ENCODE data around the gene VDAC1.

The VDAC1 gene

GRCh38 chr5:134020188-134020587 is 15.4 kb upstream of the VDAC1 start:
- TF ChIP-seq SPI1 (IDR thresholded peaks at IDR 0.05; ENCODE audit: borderline replicate concordance, low read depth) (no peak), POLR2AphosphoS5 (IDR thresholded peaks at IDR 0.05; ENCODE audit: low read depth) (no peak), REST (IDR thresholded peaks at IDR 0.05; ENCODE audit: insufficient replicate concordance, low read depth) (no peak), GABPA (IDR thresholded peaks at IDR 0.05; ENCODE audit: low read depth) (no peak)
- TF ChIP-seq, protein P1, sequence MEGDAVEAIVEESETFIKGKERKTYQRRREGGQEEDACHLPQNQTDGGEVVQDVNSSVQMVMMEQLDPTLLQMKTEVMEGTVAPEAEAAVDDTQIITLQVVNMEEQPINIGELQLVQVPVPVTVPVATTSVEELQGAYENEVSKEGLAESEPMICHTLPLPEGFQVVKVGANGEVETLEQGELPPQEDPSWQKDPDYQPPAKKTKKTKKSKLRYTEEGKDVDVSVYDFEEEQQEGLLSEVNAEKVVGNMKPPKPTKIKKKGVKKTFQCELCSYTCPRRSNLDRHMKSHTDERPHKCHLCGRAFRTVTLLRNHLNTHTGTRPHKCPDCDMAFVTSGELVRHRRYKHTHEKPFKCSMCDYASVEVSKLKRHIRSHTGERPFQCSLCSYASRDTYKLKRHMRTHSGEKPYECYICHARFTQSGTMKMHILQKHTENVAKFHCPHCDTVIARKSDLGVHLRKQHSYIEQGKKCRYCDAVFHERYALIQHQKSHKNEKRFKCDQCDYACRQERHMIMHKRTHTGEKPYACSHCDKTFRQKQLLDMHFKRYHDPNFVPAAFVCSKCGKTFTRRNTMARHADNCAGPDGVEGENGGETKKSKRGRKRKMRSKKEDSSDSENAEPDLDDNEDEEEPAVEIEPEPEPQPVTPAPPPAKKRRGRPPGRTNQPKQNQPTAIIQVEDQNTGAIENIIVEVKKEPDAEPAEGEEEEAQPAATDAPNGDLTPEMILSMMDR (IDR thresholded peaks at IDR 0.05; ENCODE audit: insufficient read depth, low read length): no peak
- H3K4me3 ChIP-seq (replicated peaks; ENCODE audit: insufficient read depth, low read length): no peak overlapping the region
- H3K27ac ChIP-seq (replicated peaks): no peak overlapping the region
- no peaks in the 10 kb centered on the region for H3K27me3 ChIP-seq (ENCODE audit: insufficient read depth, poor library complexity, severe bottlenecking)
- DNase-seq (ENCODE audit: low read depth in 1 of 2, low spot score in 1 of 2): no peak

- TF ChIP-seq POLR2AphosphoS5 (IDR thresholded peaks at IDR 0.05; ENCODE audit: low read depth): no peak
- Histone ChIP-seq H3K27me3 (ENCODE audit: insufficient read depth, poor library complexity, severe bottlenecking) (no peaks in the 10 kb centered on the region), H3K27ac (replicated peaks) (no peak overlapping the region), H3K4me3 (replicated peaks; ENCODE audit: insufficient read depth, low read length) (no peak overlapping the region)
- no peak for DNase-seq (ENCODE audit: low read depth in 1 of 2, low spot score in 1 of 2)
Measured at GRCh38 chr5:134019636-134020035, 14.9 kb upstream of the VDAC1 start.

GRCh38 chr5:134018986-134019316 is 14.2 kb upstream of the VDAC1 start:
- Histone ChIP-seq H3K4me3 (replicated peaks; ENCODE audit: insufficient read depth, low read length) (no peak overlapping the region), H3K27ac (replicated peaks) (no peak overlapping the region), H3K27me3 (ENCODE audit: insufficient read depth, poor library complexity, severe bottlenecking) (no peaks in the 10 kb centered on the region)
- TF ChIP-seq, protein P1 (IDR thresholded peaks at IDR 0.05; ENCODE audit: insufficient read depth, low read length): no peak
- TF ChIP-seq POLR2AphosphoS5 (IDR thresholded peaks at IDR 0.05; ENCODE audit: low read depth) (no peak), SPI1 (IDR thresholded peaks at IDR 0.05; ENCODE audit: borderline replicate concordance, low read depth) (no peak), REST (IDR thresholded peaks at IDR 0.05; ENCODE audit: insufficient replicate concordance, low read depth) (no peak), GABPA (IDR thresholded peaks at IDR 0.05; ENCODE audit: low read depth) (no peak)
- DNase-seq (ENCODE audit: low read depth in 1 of 2, low spot score in 1 of 2): no peak

DNA sequence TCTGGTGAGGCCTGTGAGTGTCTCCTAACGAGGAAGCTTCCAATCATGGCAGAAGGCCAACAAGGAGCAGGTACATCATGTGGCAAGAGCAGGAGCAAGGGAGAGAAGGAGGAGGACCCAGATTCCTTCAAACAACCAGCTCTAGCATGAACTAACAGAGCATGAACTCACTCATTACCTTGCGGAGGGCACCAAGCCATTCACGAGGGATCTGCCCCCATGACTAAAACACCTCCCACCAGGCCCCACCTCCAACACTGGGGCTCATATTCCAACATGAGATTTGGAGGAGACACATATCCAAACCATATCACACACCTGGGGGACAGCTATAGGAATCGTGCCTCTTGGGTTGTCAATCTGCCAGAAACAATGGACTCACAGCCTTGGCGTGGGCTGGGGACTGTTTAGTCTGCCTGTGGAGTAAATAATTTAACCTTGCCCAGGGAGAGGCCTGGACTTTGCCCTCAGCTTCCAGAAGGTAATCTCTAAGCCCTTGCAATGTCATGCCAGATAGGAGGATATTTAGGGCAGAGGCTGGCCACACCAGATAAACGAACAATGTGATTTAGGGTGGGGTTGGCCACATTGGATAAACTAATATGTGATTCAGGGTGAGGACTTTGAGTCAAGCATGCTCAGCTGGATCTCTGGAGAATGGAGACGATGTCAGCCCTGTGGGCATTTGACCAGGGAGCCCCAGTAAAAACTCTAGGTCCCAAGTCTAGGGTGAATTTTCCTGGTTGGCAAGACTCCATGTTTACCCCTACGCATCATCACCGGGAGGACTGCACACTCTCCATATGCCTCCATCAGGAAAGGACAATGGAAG is 13.6 kb upstream of the VDAC1 start:
- TF ChIP-seq SPI1 (IDR thresholded peaks at IDR 0.05; ENCODE audit: borderline replicate concordance, low read depth): no peak
- TF ChIP-seq POLR2AphosphoS5 (IDR thresholded peaks at IDR 0.05; ENCODE audit: low read depth): no peak
- no peak for TF ChIP-seq REST (IDR thresholded peaks at IDR 0.05; ENCODE audit: insufficient replicate concordance, low read depth)
- no peak for TF ChIP-seq GABPA (IDR thresholded peaks at IDR 0.05; ENCODE audit: low read depth)
- TF ChIP-seq, protein P1 (IDR thresholded peaks at IDR 0.05; ENCODE audit: insufficient read depth, low read length): no peak
- H3K27ac ChIP-seq (replicated peaks): no peak overlapping the region
- H3K4me3 ChIP-seq (replicated peaks; ENCODE audit: insufficient read depth, low read length): no peak overlapping the region
- DNase-seq (ENCODE audit: low read depth in 1 of 2, low spot score in 1 of 2): no peak
- H3K27me3 ChIP-seq (ENCODE audit: insufficient read depth, poor library complexity, severe bottlenecking): no peaks in the 10 kb centered on the region

All from HL-60 (cell line).